ENCODE results near the gene SNX30.

Gene SNX30

GRCh38 chr9:112753725-112754124 lies 3.2 kb downstream of the SNX30 start:
- DNase-seq: peak; percentile 15 to 65

- peak in 1 of 2 experiments; percentile 35 for DNase-seq
These were observed 4.0 kb downstream of the SNX30 start for GRCh38 chr9:112754578-112754977.

GRCh38 chr9:112755016-112755427 lies 4.5 kb downstream of the SNX30 start:
- DNase-seq: no peak

GRCh38 chr9:112755675-112756074 lies 5.1 kb downstream of the SNX30 start:
- DNase-seq: no peak

- no peak for DNase-seq
These were observed 6.8 kb downstream of the SNX30 start for GRCh38 chr9:112757282-112757883.

GRCh38 chr9:112757940-112758339 lies 7.4 kb downstream of the SNX30 start:
- no peak for DNase-seq

- DNase-seq: no peak
These were observed 10.3 kb downstream of the SNX30 start for GRCh38 chr9:112760821-112761220.

GRCh38 chr9:112761912-112762655 lies 11.5 kb downstream of the SNX30 start:
- no peak for DNase-seq

GRCh38 chr9:112762726-112763518 lies 12.4 kb downstream of the SNX30 start:
- DNase-seq: no peak

GRCh38 chr9:112764344-112764743 lies 13.8 kb downstream of the SNX30 start:
- no peak for DNase-seq

- no peak for DNase-seq
These were observed 14.3 kb downstream of the SNX30 start for GRCh38 chr9:112764837-112765236.

GRCh38 chr9:112765281-112765680 lies 14.7 kb downstream of the SNX30 start:
- DNase-seq: no peak

- no peak for DNase-seq
These were observed 21.0 kb downstream of the SNX30 start for GRCh38 chr9:112771359-112772214.

GRCh38 chr9:112772215-112772509 lies 21.6 kb downstream of the SNX30 start:
- DNase-seq: no peak

- DNase-seq: no peak
These were observed 22.0 kb downstream of the SNX30 start for GRCh38 chr9:112772551-112772950.

GRCh38 chr9:112774006-112774996 lies 23.7 kb downstream of the SNX30 start:
- DNase-seq: no peak

- DNase-seq: no peak
These were observed 27.4 kb downstream of the SNX30 start for GRCh38 chr9:112777914-112778313.

GRCh38 chr9:112780450-112781036 lies 30.0 kb downstream of the SNX30 start:
- DNase-seq: no peak

GRCh38 chr9:112782218-112782617 lies 31.7 kb downstream of the SNX30 start:
- DNase-seq: no peak

GRCh38 chr9:112783551-112783954 lies 33.0 kb downstream of the SNX30 start:
- no peak for DNase-seq

GRCh38 chr9:112784020-112784785 lies 33.6 kb downstream of the SNX30 start:
- DNase-seq: no peak

Data from SW 1271 (cell line).